Stimulated activated CD4-positive, alpha-beta T cell treated with anti-CD3 and anti-CD28 coated beads, Interleukin-2, amount 100 ng/mL, for 24 hours (primary cell): Measurements from ENCODE around the gene LY6G6F.

Source experiments
- DNase-seq, 2 donors: peaks; one replicate each; pipeline ENCODE4 v3.0.0-alpha.2; 2020

LY6G6F gene

GRCh38 chr6:31676904-31677303, 29.8 kb upstream of the LY6G6F start:
- no peak for DNase-seq

- DNase-seq = no peak
Observed at GRCh38 chr6:31677955-31678354, 28.7 kb upstream of the LY6G6F start.

GRCh38 chr6:31680226-31681134, 26.2 kb upstream of the LY6G6F start, which contains the start of gene LY6G5C:
Gene LY6G5C (minus strand): TSS chr6:31681067. CDS start chr6:31680373, 694 bp downstream.
- DNase-seq = peak; percentile 67

GRCh38 chr6:31681135-31681671, 25.5 kb upstream of the LY6G6F start:
- peak; percentile 54 to 63 for DNase-seq

GRCh38 chr6:31683591-31683990, 23.1 kb upstream of the LY6G6F start:
- DNase-seq = no peak

GRCh38 chr6:31686483-31686882, 20.2 kb upstream of the LY6G6F start:
- DNase-seq = no peak

- no peak for DNase-seq
Observed at GRCh38 chr6:31687321-31687720, 19.3 kb upstream of the LY6G6F start.

- DNase-seq = no peak
Observed at GRCh38 chr6:31687860-31688693, 18.6 kb upstream of the LY6G6F start.

- DNase-seq = peak in 1 of 2 donors; percentile 22
Observed at GRCh38 chr6:31689249-31690110, 17.2 kb upstream of the LY6G6F start.

GRCh38 chr6:31690231-31691077, 16.2 kb upstream of the LY6G6F start:
- no peak for DNase-seq

- DNase-seq = no peak
Observed at GRCh38 chr6:31691078-31691463, 15.6 kb upstream of the LY6G6F start.

- DNase-seq = no peak
Observed at GRCh38 chr6:31691564-31692108, 15.0 kb upstream of the LY6G6F start.

GRCh38 chr6:31692353-31692752, 14.3 kb upstream of the LY6G6F start:
- no peak for DNase-seq

GRCh38 chr6:31692886-31693285, 13.8 kb upstream of the LY6G6F start:
- DNase-seq = no peak

GRCh38 chr6:31693535-31693934, 13.1 kb upstream of the LY6G6F start:
- no peak for DNase-seq

GRCh38 chr6:31697555-31697954, 9.1 kb upstream of the LY6G6F start:
- DNase-seq = no peak

GRCh38 chr6:31700740-31701401, 5.8 kb upstream of the LY6G6F start:
- no peak for DNase-seq

- DNase-seq = no peak
Observed at GRCh38 chr6:31701666-31702404, 4.8 kb upstream of the LY6G6F start.

- DNase-seq = peak in 1 of 2 donors; percentile 46
Observed at GRCh38 chr6:31702405-31702818, 4.3 kb upstream of the LY6G6F start.
